Measurements from ENCODE around the gene HDAC3.

HDAC3 gene

DNA sequence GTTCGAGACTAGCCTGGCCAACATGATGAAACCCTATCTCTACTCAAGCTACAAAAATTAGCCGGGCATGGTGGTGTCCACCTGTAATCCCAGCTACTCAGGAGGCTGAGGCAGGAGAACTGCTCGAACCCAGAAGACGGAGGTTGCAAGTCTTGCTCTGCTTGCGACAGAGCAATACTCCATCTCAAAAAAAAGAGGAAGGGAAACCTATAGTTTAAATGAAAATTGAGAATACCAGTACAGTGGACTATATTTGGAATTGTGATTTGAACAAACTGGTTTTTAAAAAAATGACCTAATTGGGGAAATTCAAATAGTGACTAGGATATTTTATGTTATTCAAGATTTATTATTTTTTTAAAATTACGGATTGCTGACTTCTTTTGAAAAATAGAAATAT, 51.1 kb downstream of the HDAC3 start:
- no peaks in the 10 kb centered on the region for H3K27me3 ChIP-seq (ENCODE audit: control insufficient read depth in 2 of 2, insufficient read depth in 2 of 2, low read length in 2 of 2)
- H3K4me1 ChIP-seq (ENCODE audit: control insufficient read depth in 2 of 2, insufficient read depth in 2 of 2, low read length in 2 of 2), result no peaks in the 10 kb centered on the region
- H3K27ac ChIP-seq (ENCODE audit: low read depth in 2 of 2, low read length in 2 of 2), result no peak overlapping the region
- H3K36me3 ChIP-seq (ENCODE audit: control insufficient read depth in 2 of 2, insufficient read depth in 2 of 2, low read length in 2 of 2), result peaks cover 40 to 49% of the 10 kb centered on the region in 2 donors
- H3K4me3 ChIP-seq (ENCODE audit: low read length in 2 of 2), result no peak overlapping the region
- H3K9me3 ChIP-seq (ENCODE audit: control insufficient read depth in 2 of 2, low read length in 2 of 2), result no peaks in the 10 kb centered on the region
- no peak overlapping the region for H3K9ac ChIP-seq (ENCODE audit: low read depth in 1 of 2, low read length in 2 of 2)

GRCh38 chr5:141574122-141574510, 62.5 kb downstream of the HDAC3 start:
- H3K4me3 ChIP-seq (ENCODE audit: low read length in 2 of 2), result no peak overlapping the region
- peaks cover 69 to 71% of the 10 kb centered on the region in 2 donors for H3K36me3 ChIP-seq (ENCODE audit: control insufficient read depth in 2 of 2, insufficient read depth in 2 of 2, low read length in 2 of 2)

DNA sequence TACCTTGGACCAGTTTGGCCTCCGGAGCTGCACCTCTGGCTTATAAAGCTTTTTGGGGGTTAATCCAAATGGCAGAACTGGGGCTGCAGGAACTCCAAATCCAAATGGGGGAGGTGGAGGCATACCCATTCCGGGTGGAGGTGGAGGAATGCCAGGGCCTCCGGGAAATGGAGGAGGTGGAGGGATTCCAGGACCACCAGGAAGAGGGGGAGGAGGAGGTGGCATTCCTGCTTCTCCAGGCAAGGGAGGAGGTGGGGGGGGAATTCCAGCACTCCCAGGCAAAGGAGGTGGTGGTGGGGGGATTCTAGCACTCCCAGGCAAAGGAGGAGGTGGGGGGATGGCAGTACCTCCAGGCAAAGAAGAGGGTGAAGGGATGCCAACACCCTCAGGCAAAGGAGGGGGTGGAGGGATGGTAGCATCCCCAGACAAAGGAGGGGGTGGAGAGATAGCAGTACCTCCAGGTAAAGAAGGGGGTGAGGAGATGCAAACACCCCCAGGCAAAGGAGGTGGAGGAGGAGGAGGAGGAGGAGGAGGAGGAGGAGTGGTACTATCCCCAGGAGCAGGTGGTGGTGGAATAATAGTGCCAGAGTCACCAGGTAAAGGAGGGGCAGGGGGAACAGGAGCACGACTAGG, 63.0 kb downstream of the HDAC3 start:
- Histone ChIP-seq H3K4me1 (ENCODE audit: control insufficient read depth in 2 of 2, insufficient read depth in 2 of 2, low read length in 2 of 2) (no peaks in the 10 kb centered on the region), H3K9ac (ENCODE audit: low read depth in 1 of 2, low read length in 2 of 2) (no peak overlapping the region), H3K9me3 (ENCODE audit: control insufficient read depth in 2 of 2, low read length in 2 of 2) (no peaks in the 10 kb centered on the region), H3K36me3 (ENCODE audit: control insufficient read depth in 2 of 2, insufficient read depth in 2 of 2, low read length in 2 of 2) (peaks cover 66 to 69% of the 10 kb centered on the region in 2 donors), H3K27me3 (ENCODE audit: control insufficient read depth in 2 of 2, insufficient read depth in 2 of 2, low read length in 2 of 2) (no peaks in the 10 kb centered on the region), H3K27ac (ENCODE audit: low read depth in 2 of 2, low read length in 2 of 2) (no peak overlapping the region), H3K4me3 (ENCODE audit: low read length in 2 of 2) (no peak overlapping the region)

More at GRCh38 chr5:141574122-141574510, 62.5 kb downstream of the HDAC3 start:
- H3K27me3 ChIP-seq (ENCODE audit: control insufficient read depth in 2 of 2, insufficient read depth in 2 of 2, low read length in 2 of 2), result no peaks in the 10 kb centered on the region
- H3K9me3 ChIP-seq (ENCODE audit: control insufficient read depth in 2 of 2, low read length in 2 of 2), result no peaks in the 10 kb centered on the region
- no peaks in the 10 kb centered on the region for H3K4me1 ChIP-seq (ENCODE audit: control insufficient read depth in 2 of 2, insufficient read depth in 2 of 2, low read length in 2 of 2)
- H3K27ac ChIP-seq (ENCODE audit: low read depth in 2 of 2, low read length in 2 of 2), result no peak overlapping the region
- no peak overlapping the region for H3K9ac ChIP-seq (ENCODE audit: low read depth in 1 of 2, low read length in 2 of 2)
